Small intestine (tissue), 7 donors: ENCODE results near the gene NEURL3. TPM values are rescaled to one million over a fixed set of nuclear protein-coding genes. Genes with fewer than 3 reads are reported as not detected.

ENCODE experiments used
- DNase-seq, 2 donors: peaks; one replicate each; pipeline versions ENCODE4 v3.0.0 to v3.0.0-alpha.2; 2013
- FAIRE-seq: peaks from 2 replicates; lab custom pipeline; 2012; peaks lifted over from hg19 to GRCh38; lab: Jason Lieb, UNC
- H3K27ac ChIP-seq, 3 donors: one replicate each; pipeline ENCODE4 v1.5.1; 2013; ENCODE audit warnings: low read length in 2 of 3, mild to moderate bottlenecking in 2 of 3, control low read depth in 1 of 3, inconsistent platforms in 1 of 3, low read depth in 1 of 3, moderate library complexity in 1 of 3
- H3K27me3 ChIP-seq, 3 donors: one replicate each; pipeline ENCODE4 v1.6.1; 2013; ENCODE audit warnings: low read length in 3 of 3, inconsistent platforms in 1 of 3; ENCODE audit not compliant: control insufficient read depth in 3 of 3, insufficient read depth in 3 of 3
- H3K36me3 ChIP-seq, 3 donors: one replicate each; pipeline ENCODE4 v1.6.1; 2013; ENCODE audit warnings: low read length in 3 of 3, inconsistent platforms in 1 of 3, low read depth in 1 of 3, mild to moderate bottlenecking in 1 of 3, moderate library complexity in 1 of 3; ENCODE audit not compliant: control insufficient read depth in 3 of 3, insufficient read depth in 2 of 3
- H3K4me1 ChIP-seq, 3 donors: one replicate each; pipeline ENCODE4 v1.6.1; 2013; ENCODE audit warnings: low read length in 2 of 3, inconsistent platforms in 1 of 3, low read depth in 1 of 3, mild to moderate bottlenecking in 1 of 3, moderate library complexity in 1 of 3; ENCODE audit not compliant: control insufficient read depth in 3 of 3, insufficient read depth in 2 of 3
- H3K4me3 ChIP-seq, 3 donors: one replicate each; pipeline ENCODE4 v1.5.1; 2013; ENCODE audit warnings: low read length in 3 of 3, control low read depth in 1 of 3, inconsistent platforms in 1 of 3, low read depth in 1 of 3, mild to moderate bottlenecking in 1 of 3, moderate library complexity in 1 of 3
- H3K9me3 ChIP-seq, 2 donors: one replicate each; pipeline ENCODE4 v1.6.1; 2013; ENCODE audit warnings: low read depth in 1 of 2, low read length in 1 of 2; ENCODE audit not compliant: control insufficient read depth in 2 of 2, insufficient read depth in 1 of 2
- WGBS, 3 donors: extraction: QIAGEN DNeasy Blood & Tissue Kit; methylation state at CpG; one replicate each; pipeline ENCODE4 v1.1.7; 2013; 5-methylcytosine and 5-hydroxymethylcytosine counted together
- polyA plus RNA-seq, 4 donors: library from polyadenylated mRNA; stranded (reverse) in 3 of 4; unstranded in 1 of 4; fragments of 200-250 nt in 3 of 4; fragments of 120-200 nt in 1 of 4; gene quantifications; one replicate each; pipeline versions ENCODE4 v1.2.1 to v1.2.3, GENCODE V29; 2013
- donor health status: healthy with polysubstance abuse.
- donor health status: control.
- donor health status: control.
- donor health status: Bipolar disorder and iron deficiency.
- donor health status: healthy.

Gene NEURL3
- polyA plus RNA-seq, 4 donors = 0.61 to 6.2 (median 3.1) TPM

DNA sequence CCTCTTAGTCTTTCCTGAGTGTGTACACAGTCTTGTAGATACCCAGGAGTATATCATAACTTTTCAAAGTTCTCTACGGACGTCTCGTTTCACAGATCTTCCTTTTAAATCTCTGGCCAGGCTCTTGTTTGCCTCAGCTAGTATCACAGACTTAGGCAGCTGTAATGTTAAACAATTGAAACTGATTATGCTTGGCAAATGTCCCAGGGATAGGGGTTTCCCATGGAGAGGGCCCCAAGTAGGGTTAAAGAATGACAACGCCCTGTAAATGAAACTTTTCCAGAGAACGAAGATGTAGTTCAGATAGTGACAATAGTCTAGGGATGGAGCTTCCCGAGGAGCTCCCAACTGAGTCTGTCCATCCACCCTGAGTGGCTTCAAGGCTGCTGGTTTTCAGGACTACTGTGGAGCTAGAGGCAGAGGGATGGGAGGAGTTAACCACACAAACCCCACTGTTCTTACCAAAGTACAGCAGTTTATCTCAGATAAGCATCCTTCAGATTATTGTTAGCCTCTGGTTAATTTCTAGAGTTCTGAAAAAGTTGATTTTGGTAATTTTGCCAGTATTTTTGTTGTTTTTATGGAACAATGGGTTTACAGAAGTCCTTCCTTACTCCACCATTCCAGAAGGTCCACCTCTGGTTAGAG lies 9.1 kb downstream of the NEURL3 start:
- H3K36me3 ChIP-seq = peaks cover 0 to 2% (median 0%) of the 10 kb centered on the region in 3 donors
- no peak for FAIRE-seq

DNA sequence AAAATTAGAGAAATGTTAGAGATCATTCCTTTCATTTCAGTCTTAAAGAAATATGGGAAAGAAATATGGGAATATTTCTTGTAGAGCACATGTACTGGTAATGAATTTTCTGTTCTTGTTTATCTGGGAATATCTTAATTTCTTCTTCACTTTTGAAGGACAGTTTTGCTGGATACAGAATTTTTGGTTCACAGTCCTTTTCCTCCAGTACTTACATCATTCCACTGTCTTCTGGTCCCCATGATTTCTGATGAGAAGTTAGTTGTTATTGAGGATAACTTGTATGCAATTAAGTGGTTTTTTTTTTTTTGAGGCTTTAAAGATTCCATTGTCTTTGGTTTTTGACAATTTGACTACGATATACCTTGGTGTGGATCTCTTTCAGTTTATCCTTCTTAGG lies 11.0 kb downstream of the NEURL3 start:
- H3K27me3 ChIP-seq = peaks cover 0 to 3% (median 0%) of the 10 kb centered on the region in 3 donors
- H3K4me1 ChIP-seq = no peaks in the 10 kb centered on the region
- H3K36me3 ChIP-seq = peaks cover 0 to 2% (median 0%) of the 10 kb centered on the region in 3 donors
- H3K9me3 ChIP-seq = peaks cover 0 to 13% of the 10 kb centered on the region in 2 donors
- WGBS, 3 donors = 94 to 100% (median 96%) methylated on average over 1 of the region's 1 CpG
- H3K27ac ChIP-seq = no peak overlapping the region
- no peak for DNase-seq
- FAIRE-seq = no peak
- H3K4me3 ChIP-seq = no peak overlapping the region

More for the DNA sequence above, 9.1 kb downstream of the NEURL3 start:
- Histone ChIP-seq H3K27ac (no peak overlapping the region), H3K9me3 (peaks cover 0 to 13% of the 10 kb centered on the region in 2 donors), H3K4me1 (no peaks in the 10 kb centered on the region), H3K27me3 (peaks cover 0 to 19% (median 3%) of the 10 kb centered on the region in 3 donors), H3K4me3 (no peak overlapping the region)
- WGBS, 3 donors = 23 to 42% (median 31%) methylated on average over 6 of the region's 6 CpGs
- no peak for DNase-seq

DNA sequence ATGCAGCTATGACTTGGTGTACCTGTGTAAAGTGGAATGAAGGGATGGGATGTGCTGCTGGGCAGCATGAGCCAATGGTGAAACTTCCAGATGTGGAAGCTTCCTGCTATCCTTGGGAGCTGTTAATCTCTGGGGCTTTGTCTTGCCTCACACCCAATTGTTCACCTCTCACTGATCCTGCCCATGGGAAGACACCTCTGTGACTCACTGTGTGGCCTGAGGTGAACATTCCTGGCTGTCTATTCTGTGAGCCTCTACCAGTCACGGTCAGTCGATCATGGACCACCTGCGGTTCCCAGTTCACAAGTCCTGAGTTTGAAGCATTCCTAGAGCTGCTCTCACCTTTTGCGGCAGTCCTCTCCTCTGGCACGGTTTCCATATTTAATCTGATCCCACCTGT lies 12.1 kb downstream of the NEURL3 start:
- 83 to 91% (median 87%) methylated on average over 5 of the region's 5 CpGs for WGBS, 3 donors
- FAIRE-seq = no peak
- H3K4me3 ChIP-seq = no peak overlapping the region
- H3K27me3 ChIP-seq = peaks cover 0 to 3% (median 0%) of the 10 kb centered on the region in 3 donors
- no peaks in the 10 kb centered on the region for H3K4me1 ChIP-seq
- H3K27ac ChIP-seq = no peak overlapping the region
- H3K36me3 ChIP-seq = peaks cover 0 to 2% (median 0%) of the 10 kb centered on the region in 3 donors
- no peak for DNase-seq
- peaks cover 0 to 13% of the 10 kb centered on the region in 2 donors for H3K9me3 ChIP-seq

DNA sequence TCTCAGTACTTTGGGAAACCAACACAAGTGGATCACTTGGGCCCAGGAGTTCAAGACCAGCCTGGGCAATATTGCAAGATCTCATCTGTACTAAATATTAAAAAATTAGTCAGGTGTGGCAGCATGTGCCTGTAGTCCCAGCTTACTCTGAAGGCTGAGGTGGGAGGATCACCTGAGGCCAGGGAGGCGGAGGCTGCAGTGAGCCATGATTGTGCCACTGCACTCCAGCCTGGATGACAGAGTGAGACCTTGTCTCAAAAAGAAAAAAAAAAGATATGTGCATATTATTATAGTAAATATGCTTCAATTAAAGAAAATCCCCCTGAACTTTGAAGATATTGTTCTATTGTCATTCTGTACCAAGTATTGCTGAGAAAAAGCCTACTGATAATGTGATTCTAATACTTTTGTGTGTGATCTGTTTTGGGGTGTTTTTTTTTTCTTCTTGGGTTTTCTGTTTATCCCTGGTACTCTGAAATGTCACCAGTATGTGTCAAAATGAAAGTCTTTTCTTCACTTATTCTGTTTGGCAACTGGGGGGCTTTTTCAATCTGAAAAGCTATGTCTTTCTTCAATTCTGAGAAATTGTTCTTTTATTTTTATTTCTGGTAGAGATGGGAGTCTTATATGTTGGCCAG lies 13.2 kb downstream of the NEURL3 start:
- no peak overlapping the region for H3K27ac ChIP-seq
- no peak overlapping the region for H3K4me3 ChIP-seq
- no peak for FAIRE-seq
- H3K27me3 ChIP-seq = peaks cover 0 to 3% (median 0%) of the 10 kb centered on the region in 3 donors
- peaks cover 0 to 13% of the 10 kb centered on the region in 2 donors for H3K9me3 ChIP-seq
- whole genome bisulfite sequencing, 3 donors = 93 to 96% (median 96%) methylated on average over 1 of the region's 1 CpG
- H3K4me1 ChIP-seq = no peaks in the 10 kb centered on the region
- H3K36me3 ChIP-seq = no peaks in the 10 kb centered on the region
- no peak for DNase-seq

DNA sequence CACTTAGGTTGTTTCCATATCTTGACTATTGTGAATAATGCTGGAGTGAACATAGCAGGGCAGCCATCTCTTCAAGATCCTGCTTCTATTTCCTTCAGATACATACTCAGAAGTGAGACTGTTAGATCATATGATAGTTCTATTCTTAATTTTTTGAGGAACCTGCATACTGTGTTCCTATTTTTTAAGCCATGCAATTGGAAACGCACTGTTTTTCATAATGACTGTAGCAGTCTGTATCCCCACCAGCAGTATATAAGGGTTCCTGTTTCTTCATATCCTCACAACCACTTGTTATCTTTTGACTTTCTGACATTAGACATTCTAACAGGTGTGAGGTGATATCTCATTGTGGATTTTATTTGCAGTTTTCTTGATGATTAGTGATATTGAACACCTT lies 15.5 kb downstream of the NEURL3 start:
- Histone ChIP-seq H3K27me3 (peaks cover 0 to 3% (median 0%) of the 10 kb centered on the region in 3 donors), H3K4me1 (peaks cover 0 to 4% (median 3%) of the 10 kb centered on the region in 3 donors)
- 68 to 84% (median 71%) methylated on average over 1 of the region's 1 CpG for WGBS, 3 donors

DNA sequence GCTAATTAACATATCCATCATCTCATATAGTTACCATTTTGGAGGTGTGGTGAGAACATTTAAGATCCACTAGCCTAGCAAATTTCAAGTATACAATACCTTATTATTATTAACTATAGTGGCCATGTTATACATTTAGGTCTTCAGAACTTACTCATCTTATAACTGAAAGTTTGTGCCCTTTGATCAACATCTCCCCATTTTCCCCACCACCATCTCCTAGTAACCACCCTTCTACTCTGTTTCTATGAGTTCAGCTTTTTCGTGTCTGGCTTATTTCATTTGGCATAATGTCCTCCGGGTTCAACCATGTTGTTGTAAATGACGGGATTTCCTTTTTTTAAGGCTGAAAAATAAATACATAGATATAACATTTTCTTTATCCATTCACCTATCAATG lies 15.9 kb downstream of the NEURL3 start:
- no peak overlapping the region for H3K4me3 ChIP-seq
- WGBS, 3 donors = 79 to 95% (median 88%) methylated on average over 3 of the region's 3 CpGs
- no peak for FAIRE-seq

More for the DNA sequence above, 15.5 kb downstream of the NEURL3 start:
- no peak for FAIRE-seq
- peaks cover 0 to 3% of the 10 kb centered on the region in 2 donors for H3K9me3 ChIP-seq
- H3K36me3 ChIP-seq = no peaks in the 10 kb centered on the region
- H3K27ac ChIP-seq = no peak overlapping the region
- DNase-seq = no peak
- H3K4me3 ChIP-seq = no peak overlapping the region

DNA sequence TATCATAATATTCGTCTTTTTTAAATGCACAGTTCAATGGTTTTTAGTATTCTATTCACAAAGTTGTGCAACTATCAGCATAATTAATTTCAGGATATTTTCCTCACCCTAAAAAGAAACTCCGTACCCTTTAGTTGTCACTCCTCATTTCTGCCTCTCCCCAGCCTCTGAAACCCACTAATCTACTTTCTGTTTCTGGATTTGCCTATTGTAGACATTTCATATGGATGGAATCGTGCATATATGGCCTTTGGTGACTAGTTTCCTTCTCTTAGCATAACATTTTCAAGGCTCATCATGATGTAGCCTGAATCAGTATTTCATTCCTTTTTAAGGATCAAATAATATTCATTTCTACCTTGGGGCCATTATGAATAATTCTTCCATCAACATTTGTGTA lies 18.5 kb downstream of the NEURL3 start:
- no peaks in the 10 kb centered on the region for H3K9me3 ChIP-seq
- H3K4me1 ChIP-seq = peaks cover 0 to 4% (median 3%) of the 10 kb centered on the region in 3 donors
- DNase-seq (no peak), FAIRE-seq (no peak)
- H3K27me3 ChIP-seq = no peaks in the 10 kb centered on the region
- H3K4me3 ChIP-seq = no peak overlapping the region
- peak overlapping the region in 2 of 3 donors; percentile 92 for H3K27ac ChIP-seq
- no peaks in the 10 kb centered on the region for H3K36me3 ChIP-seq
- WGBS, 3 donors = 32 to 40% (median 39%) methylated on average over 3 of the region's 3 CpGs

More for the DNA sequence above, 15.9 kb downstream of the NEURL3 start:
- no peak for DNase-seq
- Histone ChIP-seq H3K9me3 (no peaks in the 10 kb centered on the region), H3K36me3 (no peaks in the 10 kb centered on the region), H3K27ac (no peak overlapping the region), H3K27me3 (peaks cover 0 to 3% (median 0%) of the 10 kb centered on the region in 3 donors), H3K4me1 (peaks cover 0 to 4% (median 3%) of the 10 kb centered on the region in 3 donors)

DNA sequence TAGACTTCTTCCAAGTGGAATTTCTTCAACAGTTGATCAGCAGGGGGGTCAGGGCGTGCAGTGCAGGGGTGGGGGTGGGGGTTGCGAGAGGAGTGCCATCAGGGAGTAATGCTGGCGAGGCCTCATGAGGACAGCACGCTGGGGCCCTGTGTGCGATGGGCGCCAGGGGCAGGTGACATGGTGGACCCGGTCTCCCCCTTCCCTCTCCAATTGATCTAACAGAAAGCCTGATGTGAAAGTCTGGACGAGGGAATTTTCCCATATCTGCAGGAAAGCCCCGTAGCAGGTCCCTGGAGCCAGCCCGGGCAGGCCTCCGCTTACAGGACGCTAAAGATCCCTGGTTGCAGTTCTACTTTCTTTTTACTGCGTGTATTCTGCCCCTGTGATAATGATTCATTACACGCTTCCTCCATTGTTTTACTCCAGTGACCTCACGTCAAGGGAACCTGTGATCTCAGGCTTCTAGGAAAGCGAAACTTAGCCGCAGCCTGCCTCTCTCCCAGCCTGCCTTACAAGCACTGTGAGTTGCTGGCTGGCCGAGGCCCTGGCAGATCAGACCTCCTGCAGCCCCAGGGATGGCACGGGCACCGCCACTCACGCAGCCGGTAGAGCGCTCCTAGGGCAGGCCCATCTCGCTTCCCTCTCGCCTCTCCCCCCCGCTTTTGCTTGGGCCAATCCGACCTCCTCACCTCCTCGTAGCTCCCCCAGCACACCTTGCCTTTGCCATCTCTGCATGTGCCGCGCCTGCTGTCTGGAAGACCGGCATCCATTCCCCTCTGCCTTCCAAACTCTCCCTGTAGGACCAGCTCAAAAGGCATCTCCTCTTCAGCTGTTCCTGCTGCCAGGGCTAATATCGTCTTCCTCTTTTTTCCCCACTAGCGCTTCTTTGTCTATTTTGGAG lies 19.2 kb downstream of the NEURL3 start:
- Histone ChIP-seq H3K4me1 (peaks cover 0 to 4% (median 3%) of the 10 kb centered on the region in 3 donors), H3K36me3 (no peaks in the 10 kb centered on the region), H3K27me3 (no peaks in the 10 kb centered on the region), H3K4me3 (peak overlapping the region in 2 of 3 donors; percentile 27 to 47), H3K9me3 (no peaks in the 10 kb centered on the region), H3K27ac (peak overlapping the region; percentile 76 to 92 (median 92))
- FAIRE-seq (no peak), DNase-seq (peak; percentile 93 to 94)
- 11 to 17% (median 15%) methylated on average over 32 to 33 of the region's 33 CpGs for WGBS, 3 donors
